GM19025 (cell line): ENCODE results near the gene MTF2.
"Not testable (repeated sequence)": the region's sequence is repeated elsewhere in the genome, so short reads cannot be mapped to it uniquely, and the experiment has no call there.

Experiments
- ATAC-seq: cut with Tn5 transposase; IDR thresholded peaks from one replicate; pipeline ENCODE4 v1.9.1; 2021; ENCODE audit warnings: mild to moderate bottlenecking, low read depth, moderate library complexity; ENCODE audit not compliant: unreplicated experiment

Gene MTF2

GRCh38 chr1:93137604-93138292 lies 58.7 kb downstream of the MTF2 start:
- ATAC-seq = no peak

GRCh38 chr1:93140106-93140505 lies 61.0 kb downstream of the MTF2 start:
- no peak for ATAC-seq

- ATAC-seq = no peak
Observed at GRCh38 chr1:93142161-93142560, 63.1 kb downstream of the MTF2 start.

GRCh38 chr1:93143136-93143535 lies 64.1 kb downstream of the MTF2 start:
- ATAC-seq = no peak

GRCh38 chr1:93143769-93144168 lies 64.7 kb downstream of the MTF2 start:
- no peak for ATAC-seq

GRCh38 chr1:93148001-93148400 lies 68.9 kb downstream of the MTF2 start:
- no peak for ATAC-seq

- ATAC-seq = no peak
Observed at GRCh38 chr1:93150729-93151128, 71.6 kb downstream of the MTF2 start.

- no peak for ATAC-seq
Observed at GRCh38 chr1:93151474-93151873, 72.4 kb downstream of the MTF2 start.

- no peak for ATAC-seq
Observed at GRCh38 chr1:93152835-93153234, 73.8 kb downstream of the MTF2 start.

- no peak for ATAC-seq
Observed at GRCh38 chr1:93154898-93155297, 75.8 kb downstream of the MTF2 start.

GRCh38 chr1:93155335-93155734 lies 76.3 kb downstream of the MTF2 start:
- ATAC-seq = no peak

GRCh38 chr1:93159337-93159736 lies 80.3 kb downstream of the MTF2 start:
- ATAC-seq = no peak

GRCh38 chr1:93163314-93163713 lies 84.2 kb downstream of the MTF2 start:
- ATAC-seq = not testable (repeated sequence)

- no peak for ATAC-seq
Observed at GRCh38 chr1:93164816-93165215, 85.7 kb downstream of the MTF2 start.

- ATAC-seq = not testable (repeated sequence)
Observed at GRCh38 chr1:93165895-93166294, 86.8 kb downstream of the MTF2 start.

- no peak for ATAC-seq
Observed at GRCh38 chr1:93167006-93167405, 87.9 kb downstream of the MTF2 start.

- not testable (repeated sequence) for ATAC-seq
Observed at GRCh38 chr1:93170141-93170678, 91.1 kb downstream of the MTF2 start.

GRCh38 chr1:93171549-93172034 lies 92.5 kb downstream of the MTF2 start:
- no peak for ATAC-seq

GRCh38 chr1:93172778-93173177 lies 93.7 kb downstream of the MTF2 start:
- ATAC-seq = no peak

- not testable (repeated sequence) for ATAC-seq
Observed at GRCh38 chr1:93174638-93175037, 95.6 kb downstream of the MTF2 start.

- no peak for ATAC-seq
Observed at GRCh38 chr1:93177991-93178390, 98.9 kb downstream of the MTF2 start.

GRCh38 chr1:93178418-93178817 lies 99.3 kb downstream of the MTF2 start:
- ATAC-seq = no peak
